NB4 (cell line): Measurements from ENCODE around the gene TLCD3B.

Experiments used
- DNase-seq: peaks from one replicate; pipeline ENCODE4 v3.0.0; 2010; ENCODE audit warnings: low read depth
- H3K4me3 ChIP-seq: one replicate; pipeline ENCODE4 v1.5.1; 2011; ENCODE audit warnings: mild to moderate bottlenecking, low read depth, low read length, moderate library complexity
- CTCF ChIP-seq: IDR thresholded peaks from one replicate; pipeline ENCODE4 v1.5.1; 2012; ENCODE audit warnings: low read depth, low read length
- MAX ChIP-seq: IDR thresholded peaks from 2 replicates; pipeline ENCODE4 v1.6.1; 2011; ENCODE audit warnings: low read depth, low read length
- MYC ChIP-seq: IDR thresholded peaks from 2 replicates; pipeline ENCODE4 v1.6.1; 2011; ENCODE audit warnings: low read depth, low read length
- POLR2A ChIP-seq: IDR thresholded peaks from 2 replicates; pipeline ENCODE4 v1.6.1; 2011; ENCODE audit warnings: mild to moderate bottlenecking; ENCODE audit not compliant: insufficient read length; ENCODE audit errors: extremely low read depth

Gene TLCD3B

GRCh38 chr16:29994600-29995323, 36.3 kb downstream of the TLCD3B start:
- DNase-seq: peak; percentile 49

GRCh38 chr16:29993903-29994599, 37.0 kb downstream of the TLCD3B start:
- no peak for DNase-seq
- H3K4me3 ChIP-seq: peak overlapping the region; percentile 66
- no peak for TF ChIP-seq CTCF
- no peak for TF ChIP-seq POLR2A
- TF ChIP-seq MYC: no peak
- TF ChIP-seq MAX: no peak

More at GRCh38 chr16:29994600-29995323, 36.3 kb downstream of the TLCD3B start:
- no peak for TF ChIP-seq POLR2A
- TF ChIP-seq MYC: no peak
- no peak for TF ChIP-seq MAX
- H3K4me3 ChIP-seq: peak overlapping the region; percentile 66

- no peak overlapping the region for H3K4me3 ChIP-seq
Measured at GRCh38 chr16:29993191-29993902, 37.7 kb downstream of the TLCD3B start.

GRCh38 chr16:29992344-29992967, 38.6 kb downstream of the TLCD3B start:
- H3K4me3 ChIP-seq: no peak overlapping the region
- TF ChIP-seq CTCF: no peak
- TF ChIP-seq MYC: no peak
- TF ChIP-seq MAX: no peak
- TF ChIP-seq POLR2A: no peak
- DNase-seq: no peak

More at GRCh38 chr16:29993191-29993902, 37.7 kb downstream of the TLCD3B start:
- no peak for TF ChIP-seq CTCF
- no peak for TF ChIP-seq MAX
- no peak for TF ChIP-seq POLR2A
- no peak for TF ChIP-seq MYC
- DNase-seq: no peak

GRCh38 chr16:29991571-29991904, 39.5 kb downstream of the TLCD3B start:
- H3K4me3 ChIP-seq: no peak overlapping the region
- no peak for DNase-seq
- TF ChIP-seq CTCF: no peak
- TF ChIP-seq MAX: no peak
- TF ChIP-seq MYC: no peak
- TF ChIP-seq POLR2A: no peak

- no peak overlapping the region for H3K4me3 ChIP-seq
- no peak for DNase-seq
- no peak for TF ChIP-seq MAX
Measured at GRCh38 chr16:29990883-29991570, 40.0 kb downstream of the TLCD3B start.
